GM13976 (cell line): Measurements from ENCODE around the gene GTF3C1.

Experiments
- DNase-seq: peaks from one replicate; pipeline ENCODE4 v3.0.0; 2012; ENCODE audit warnings: low spot score
- in situ Hi-C: fragments of 300-500 bp; cut with MboI; formaldehyde crosslinking; loops from one replicate; pipeline ENCODE4 v1.12.0; 2022; ENCODE audit warnings: low sequenced_read_pairs, mixed read lengths, inconsistent platforms; ENCODE audit not compliant: unreplicated experiment
- TF ChIP-seq, protein P1 (sequence below): IDR thresholded peaks from 2 replicates; pipeline ENCODE4 v1.5.1; 2012; ENCODE audit warnings: borderline replicate concordance, mild to moderate bottlenecking; ENCODE audit not compliant: insufficient read depth; ENCODE audit errors: extremely low read depth, missing control alignments, control extremely low read depth

Gene GTF3C1

GRCh38 chr16:27492588-27492979 lies 57.1 kb downstream of the GTF3C1 start:
- in situ Hi-C loops, result no loop called here
- TF ChIP-seq, protein P1, sequence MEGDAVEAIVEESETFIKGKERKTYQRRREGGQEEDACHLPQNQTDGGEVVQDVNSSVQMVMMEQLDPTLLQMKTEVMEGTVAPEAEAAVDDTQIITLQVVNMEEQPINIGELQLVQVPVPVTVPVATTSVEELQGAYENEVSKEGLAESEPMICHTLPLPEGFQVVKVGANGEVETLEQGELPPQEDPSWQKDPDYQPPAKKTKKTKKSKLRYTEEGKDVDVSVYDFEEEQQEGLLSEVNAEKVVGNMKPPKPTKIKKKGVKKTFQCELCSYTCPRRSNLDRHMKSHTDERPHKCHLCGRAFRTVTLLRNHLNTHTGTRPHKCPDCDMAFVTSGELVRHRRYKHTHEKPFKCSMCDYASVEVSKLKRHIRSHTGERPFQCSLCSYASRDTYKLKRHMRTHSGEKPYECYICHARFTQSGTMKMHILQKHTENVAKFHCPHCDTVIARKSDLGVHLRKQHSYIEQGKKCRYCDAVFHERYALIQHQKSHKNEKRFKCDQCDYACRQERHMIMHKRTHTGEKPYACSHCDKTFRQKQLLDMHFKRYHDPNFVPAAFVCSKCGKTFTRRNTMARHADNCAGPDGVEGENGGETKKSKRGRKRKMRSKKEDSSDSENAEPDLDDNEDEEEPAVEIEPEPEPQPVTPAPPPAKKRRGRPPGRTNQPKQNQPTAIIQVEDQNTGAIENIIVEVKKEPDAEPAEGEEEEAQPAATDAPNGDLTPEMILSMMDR, result no peak
- no peak for DNase-seq

DNA sequence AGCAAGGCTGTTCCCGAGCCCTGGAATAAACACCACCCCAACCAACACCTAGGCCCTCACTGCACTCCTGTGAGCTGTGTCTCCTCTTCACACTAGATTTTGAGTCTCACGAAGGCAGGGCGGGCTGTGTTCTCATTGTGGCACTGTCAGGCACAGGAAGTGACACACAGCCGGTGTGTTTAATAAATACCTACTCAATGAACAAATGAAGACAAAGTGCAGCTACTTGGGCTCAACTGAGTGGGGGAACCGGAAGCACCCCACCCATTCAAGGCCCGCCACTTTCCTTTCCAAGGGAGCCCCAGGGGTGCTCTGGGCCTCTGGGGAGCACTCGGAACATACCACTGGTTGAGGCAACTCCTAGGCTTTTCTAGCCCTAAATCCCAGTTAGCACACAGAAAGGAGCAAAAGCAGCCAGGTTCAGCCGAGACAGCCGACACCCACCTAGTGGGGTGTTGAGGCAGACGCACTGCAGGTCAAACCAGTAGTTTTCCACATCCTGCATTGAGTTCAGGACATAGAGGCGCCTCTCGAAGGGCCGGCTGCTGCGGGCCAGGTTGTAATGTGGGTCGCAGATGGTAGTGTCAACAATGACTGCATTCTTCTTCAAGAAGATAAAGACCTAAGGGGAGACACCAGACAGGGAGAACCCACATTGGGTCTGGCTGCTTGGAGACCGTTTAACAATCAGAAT lies 57.7 kb downstream of the GTF3C1 start:
- in situ Hi-C loops, result no loop called here
- TF ChIP-seq, protein P1, result no peak
- DNase-seq, result no peak

DNA sequence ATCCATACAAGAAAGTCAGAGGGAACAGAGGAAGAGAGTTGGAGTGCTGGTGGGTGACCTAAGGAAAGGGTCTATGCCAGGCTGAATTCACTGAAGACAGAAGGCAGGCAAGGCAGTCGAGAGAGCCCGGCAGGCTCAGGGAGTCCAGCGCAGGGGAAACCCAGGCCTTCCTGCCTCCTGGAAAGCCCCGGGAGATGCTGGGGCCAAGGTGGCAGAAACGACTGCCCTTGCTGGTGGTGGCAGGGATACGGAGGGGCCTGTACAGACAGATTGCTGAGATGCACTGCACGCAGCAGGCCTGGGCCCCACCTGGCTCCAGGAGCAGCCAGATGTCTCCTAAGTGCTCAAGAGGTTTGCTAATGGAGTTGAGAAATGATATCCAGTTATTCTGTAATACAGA lies 59.8 kb downstream of the GTF3C1 start:
- TF ChIP-seq, protein P1, result no peak
- in situ Hi-C loops, result no loop called here
- DNase-seq, result no peak

GRCh38 chr16:27489421-27489820 lies 60.3 kb downstream of the GTF3C1 start:
- TF ChIP-seq, protein P1, result no peak
- DNase-seq, result no peak
- in situ Hi-C loops, result no loop called here

DNA sequence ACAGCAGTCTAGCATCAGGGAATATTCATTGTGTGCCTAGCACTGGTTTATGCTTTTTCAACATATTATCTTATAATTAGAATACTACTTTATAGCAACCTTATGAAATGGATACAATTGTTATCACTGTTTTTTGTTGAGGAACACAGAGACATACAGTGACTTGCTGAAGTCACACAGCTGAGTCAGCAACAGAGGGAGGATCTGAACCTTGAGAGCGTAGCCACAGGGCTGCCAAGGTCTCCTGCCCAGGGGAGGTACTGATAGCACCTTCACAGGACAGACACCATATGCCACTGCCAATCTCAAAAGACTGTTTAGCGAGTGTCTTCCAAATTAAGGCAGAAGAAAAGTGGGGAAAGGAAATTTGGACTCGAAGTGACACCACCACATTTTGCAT lies 63.0 kb downstream of the GTF3C1 start:
- in situ Hi-C loops, result no loop called here
- no peak for DNase-seq
- TF ChIP-seq, protein P1, result no peak

GRCh38 chr16:27486344-27486743 lies 63.4 kb downstream of the GTF3C1 start:
- TF ChIP-seq, protein P1, result no peak
- DNase-seq, result no peak
- in situ Hi-C loops, result no loop called here

- DNase-seq, result no peak
- in situ Hi-C loops, result no loop called here
- TF ChIP-seq, protein P1, result no peak
Measured at GRCh38 chr16:27485811-27486210, 63.9 kb downstream of the GTF3C1 start.
